Lower leg skin (tissue), 3 donors: ENCODE results near the gene RAD51B.

Source experiments
- POLR2A ChIP-seq, 2 donors: fragments of 450-650 bp; IDR thresholded peaks; one replicate each; pipeline ENCODE4 v1.6.1; 2016 to 2017; ENCODE audit warnings: antibody characterized with exemption in 2 of 2, mild to moderate bottlenecking in 1 of 2, moderate library complexity in 1 of 2
- TF ChIP-seq, protein P1 (sequence below), 3 donors: fragments of 450-650 bp; IDR thresholded peaks; one replicate each; pipeline ENCODE4 v1.5.1; 2016; ENCODE audit warnings: antibody characterized with exemption in 3 of 3, mild to moderate bottlenecking in 3 of 3, moderate library complexity in 2 of 3

DNA sequence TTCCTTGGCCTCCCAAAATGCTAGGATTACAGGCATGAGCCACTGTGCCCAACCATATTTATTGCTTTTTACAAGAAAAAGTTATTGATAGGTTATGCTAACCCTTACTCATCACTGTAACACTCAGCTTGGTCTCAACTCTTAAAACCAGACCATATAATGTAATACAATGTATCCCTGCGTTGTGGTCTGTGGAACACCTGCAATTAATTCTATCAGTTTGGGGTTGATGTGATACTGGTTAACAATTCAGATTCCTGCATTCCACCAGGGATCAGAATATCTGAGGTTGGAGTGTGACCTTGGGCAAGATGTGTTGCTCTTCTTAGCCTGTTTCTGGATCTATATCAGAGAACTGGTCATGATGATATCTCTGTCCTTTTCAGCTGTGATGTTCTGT lies 419.0 kb downstream of the RAD51B start:
- TF ChIP-seq, protein P1, sequence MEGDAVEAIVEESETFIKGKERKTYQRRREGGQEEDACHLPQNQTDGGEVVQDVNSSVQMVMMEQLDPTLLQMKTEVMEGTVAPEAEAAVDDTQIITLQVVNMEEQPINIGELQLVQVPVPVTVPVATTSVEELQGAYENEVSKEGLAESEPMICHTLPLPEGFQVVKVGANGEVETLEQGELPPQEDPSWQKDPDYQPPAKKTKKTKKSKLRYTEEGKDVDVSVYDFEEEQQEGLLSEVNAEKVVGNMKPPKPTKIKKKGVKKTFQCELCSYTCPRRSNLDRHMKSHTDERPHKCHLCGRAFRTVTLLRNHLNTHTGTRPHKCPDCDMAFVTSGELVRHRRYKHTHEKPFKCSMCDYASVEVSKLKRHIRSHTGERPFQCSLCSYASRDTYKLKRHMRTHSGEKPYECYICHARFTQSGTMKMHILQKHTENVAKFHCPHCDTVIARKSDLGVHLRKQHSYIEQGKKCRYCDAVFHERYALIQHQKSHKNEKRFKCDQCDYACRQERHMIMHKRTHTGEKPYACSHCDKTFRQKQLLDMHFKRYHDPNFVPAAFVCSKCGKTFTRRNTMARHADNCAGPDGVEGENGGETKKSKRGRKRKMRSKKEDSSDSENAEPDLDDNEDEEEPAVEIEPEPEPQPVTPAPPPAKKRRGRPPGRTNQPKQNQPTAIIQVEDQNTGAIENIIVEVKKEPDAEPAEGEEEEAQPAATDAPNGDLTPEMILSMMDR (IDR thresholded peaks at IDR 0.05), result no peak
- no peak for TF ChIP-seq POLR2A (IDR thresholded peaks at IDR 0.05)
